HepG2 (cell line): ENCODE data around the gene CCDC88A. TPM values are rescaled to one million over a fixed set of nuclear protein-coding genes. Genes with fewer than 3 reads are reported as not detected.
"Not testable (repeated sequence)": the region's sequence is repeated elsewhere in the genome, so short reads cannot be mapped to it uniquely, and the experiment has no call there.

Experiments used
- ATAC-seq: fragments of 200-7000 bp; cut with Tn5 transposase; 3 replicates; pipeline ENCODE4 v1.9.1; 2020; ENCODE audit warnings: mild to moderate bottlenecking, moderate library complexity
- BruUV-seq: library from RNA; stranded (reverse); fragments of 400-500 nt; replicated peaks from 2 replicates; lab custom pipeline; 2021; lab: Mats Ljungman, UMichigan
- CTCF ChIA-PET: fragments of 300-600 bp; formaldehyde crosslinking; extraction: SDS; loops from one replicate; lab custom pipeline; 2021; ENCODE audit warnings: low total read pairs, inconsistent platforms, low intra/inter-chr PET ratio; lab: Yijun Ruan, JAX
- POLR2A ChIA-PET: fragments of 350-600 bp; sonication (Branson Sonifier 250); formaldehyde crosslinking; loops from one replicate; lab custom pipeline; 2020; ENCODE audit warnings: antibody characterized with exemption, inconsistent platforms; lab: Yijun Ruan, JAX
- DNase-seq: peaks from one replicate; pipeline ENCODE4 v3.0.0-alpha.2; 2015; ENCODE audit warnings: low spot score
- FAIRE-seq: peaks from 3 replicates; lab custom pipeline; 2011; peaks lifted over from hg19 to GRCh38; lab: Jason Lieb, UNC
- H2AFZ ChIP-seq: one replicate; pipeline ENCODE4 v1.6.1; 2011; ENCODE audit warnings: low read length, inconsistent platforms
- H3K27ac ChIP-seq: fragments of 300-600 bp; 3 replicates; pipeline ENCODE4 v1.8.0; 2011; ENCODE audit warnings: mixed run types, mild to moderate bottlenecking, mixed read lengths, low read length, inconsistent platforms; ENCODE audit not compliant: insufficient read depth; ENCODE audit errors: extremely low read length
- H3K27me3 ChIP-seq, 2 experiments: fragments of 200-600 bp in 1 of 2; 2 replicates in 1 of 2; 3 replicates in 1 of 2; pipeline versions ENCODE4 v1.6.0 to v1.8.0; 2011; ENCODE audit warnings: low read length in 2 of 2, mild to moderate bottlenecking in 2 of 2, moderate library complexity in 2 of 2, inconsistent platforms in 1 of 2; ENCODE audit not compliant: insufficient read depth in 2 of 2, control insufficient read depth in 1 of 2
- H3K36me3 ChIP-seq, 2 experiments: fragments of 200-600 bp in 1 of 2; replicated peaks in 1 of 2; 2 replicates in 1 of 2; 3 replicates in 1 of 2; pipeline versions ENCODE4 v1.5.1 to v1.8.0; 2011; ENCODE audit warnings: low read length in 2 of 2, inconsistent platforms in 1 of 2; ENCODE audit not compliant: insufficient read depth in 2 of 2, control insufficient read depth in 1 of 2
- H3K4me1 ChIP-seq: 2 replicates; pipeline ENCODE4 v1.5.1; 2012; ENCODE audit warnings: low read length, inconsistent platforms; ENCODE audit not compliant: insufficient read depth
- H3K4me2 ChIP-seq: 2 replicates; pipeline ENCODE4 v1.6.0; 2011; ENCODE audit warnings: low read depth, low read length, inconsistent platforms
- H3K4me3 ChIP-seq, 3 experiments: fragments of 200-600 bp in 1 of 3; sonication (generic), shearing (Covaris generic) in 1 of 3; replicated peaks in 1 of 3; 2 replicates each; pipeline ENCODE4 v1.5.1; 2011 to 2016; ENCODE audit warnings: low read length in 3 of 3, inconsistent platforms in 2 of 3, low read depth in 2 of 3, mild to moderate bottlenecking in 2 of 3, control low read depth in 1 of 3, mixed read lengths in 1 of 3; ENCODE audit not compliant: insufficient read depth in 1 of 3
- H3K79me2 ChIP-seq: one replicate; pipeline ENCODE4 v1.6.1; 2011; ENCODE audit warnings: low read length, inconsistent platforms; ENCODE audit not compliant: insufficient read depth
- H3K9ac ChIP-seq: 2 replicates; pipeline ENCODE4 v1.6.0; 2011; ENCODE audit warnings: mild to moderate bottlenecking, low read depth, low read length, inconsistent platforms; ENCODE audit not compliant: insufficient read depth
- H3K9me3 ChIP-seq: 2 replicates; pipeline ENCODE4 v1.5.1; 2012; ENCODE audit warnings: mild to moderate bottlenecking, low read length
- H4K20me1 ChIP-seq: 2 replicates; pipeline ENCODE4 v1.6.0; 2011; ENCODE audit warnings: inconsistent platforms, mild to moderate bottlenecking, low read length, moderate library complexity; ENCODE audit not compliant: insufficient read depth
- CEBPG ChIP-seq: IDR thresholded peaks from 2 replicates; pipeline ENCODE4 v1.6.1; 2016
- ELF3 ChIP-seq: IDR thresholded peaks from 2 replicates; pipeline ENCODE4 v1.6.1; 2016; ENCODE audit warnings: missing genetic modification reagents, missing compliant biosample characterization
- FOXA1 ChIP-seq, 2 experiments: fragments of 450-650 bp in 1 of 2; sonication (generic) in 1 of 2; formaldehyde crosslinking in 1 of 2; IDR thresholded peaks; 2 replicates each; pipeline versions ENCODE4 v1.4.0 to v1.6.1; 2016 to 2020; ENCODE audit warnings: missing genetic modification reagents in 1 of 2
- FOXA3 ChIP-seq: IDR thresholded peaks from 2 replicates; pipeline ENCODE4 v1.6.1; 2016; ENCODE audit warnings: missing genetic modification reagents, missing compliant biosample characterization
- FOXP1 ChIP-seq, 2 experiments: fragments of 450-650 bp in 1 of 2; IDR thresholded peaks; 2 replicates each; pipeline ENCODE4 v1.6.1; 2017 to 2018; ENCODE audit warnings: antibody characterized with exemption in 1 of 2
- GATAD2A ChIP-seq: IDR thresholded peaks from 2 replicates; pipeline ENCODE4 v1.6.1; 2016
- PPARG ChIP-seq: conservative IDR thresholded peaks from 2 replicates; pipeline ENCODE4 v1.6.1; 2016; ENCODE audit warnings: missing biosample characterization, missing genetic modification reagents
- WGBS: methylation state at CpG from one replicate; pipeline ENCODE4 v1.1.6; 2017; ENCODE audit warnings: low lambda C conversion rate; 5-methylcytosine and 5-hydroxymethylcytosine counted together
- in situ Hi-C: cut with HindIII; loops from 2 replicates; pipeline ENCODE4 v1.10.0; 2017; ENCODE audit warnings: low pct_unique_long_range_greater_than_20kb; ENCODE audit not compliant: extremely low pct_ligation_motif_present
- intact Hi-C: fragments of 100-400 bp; cut with micrococcal nuclease; formaldehyde crosslinking; loops from one replicate; pipeline ENCODE4 v1.10.0; 2022; ENCODE audit not compliant: unreplicated experiment
- polyA plus RNA-seq, 8 experiments: library from polyadenylated mRNA; depleted of rRNA in 3 of 8; stranded (reverse) in 7 of 8; unstranded in 1 of 8; fragments of >200 nt; fragmentation: Illumina TruSeq in 4 of 8; extraction: Trizol in 4 of 8; gene quantifications; 2 replicates each; pipeline versions ENCODE4 v1.2.1 to v1.2.3, GENCODE V29; 2011 to 2016; ENCODE audit warnings: low read depth in 4 of 8, missing spikeins in 1 of 8, mixed read lengths in 1 of 8; ENCODE audit not compliant: insufficient read depth in 1 of 8
- total RNA-seq, 5 experiments: library from RNA; depleted of rRNA; stranded (reverse); fragments of >200 nt; fragmentation: Illumina TruSeq; extraction: Trizol; gene quantifications; 2 replicates each; pipeline ENCODE4 v1.2.3, GENCODE V29; 2016; ENCODE audit warnings: low read depth in 1 of 5
- TF ChIP-seq, protein P1 (sequence below): sonication (generic); formaldehyde crosslinking; IDR thresholded peaks from 2 replicates; pipeline ENCODE4 v1.5.0; 2020; ENCODE audit warnings: mild to moderate bottlenecking, missing genetic modification reagents, borderline replicate concordance
- TF ChIP-seq, protein P2 (sequence below): sonication (generic); formaldehyde crosslinking; IDR thresholded peaks from 2 replicates; pipeline ENCODE4 v1.4.0; 2020; ENCODE audit warnings: mild to moderate bottlenecking, missing genetic modification reagents, borderline replicate concordance
- TF ChIP-seq, protein P3 (sequence below): sonication (generic); formaldehyde crosslinking; conservative IDR thresholded peaks from 2 replicates; pipeline ENCODE4 v1.4.0; 2020; ENCODE audit warnings: missing genetic modification reagents

The CCDC88A gene
- total and polyA plus RNA-seq, 2 of the 13 experiments (the other 11 are each of a cell fraction or from before 2014, with no cell fraction given), result 43.2 to 84.1 TPM

DNA sequence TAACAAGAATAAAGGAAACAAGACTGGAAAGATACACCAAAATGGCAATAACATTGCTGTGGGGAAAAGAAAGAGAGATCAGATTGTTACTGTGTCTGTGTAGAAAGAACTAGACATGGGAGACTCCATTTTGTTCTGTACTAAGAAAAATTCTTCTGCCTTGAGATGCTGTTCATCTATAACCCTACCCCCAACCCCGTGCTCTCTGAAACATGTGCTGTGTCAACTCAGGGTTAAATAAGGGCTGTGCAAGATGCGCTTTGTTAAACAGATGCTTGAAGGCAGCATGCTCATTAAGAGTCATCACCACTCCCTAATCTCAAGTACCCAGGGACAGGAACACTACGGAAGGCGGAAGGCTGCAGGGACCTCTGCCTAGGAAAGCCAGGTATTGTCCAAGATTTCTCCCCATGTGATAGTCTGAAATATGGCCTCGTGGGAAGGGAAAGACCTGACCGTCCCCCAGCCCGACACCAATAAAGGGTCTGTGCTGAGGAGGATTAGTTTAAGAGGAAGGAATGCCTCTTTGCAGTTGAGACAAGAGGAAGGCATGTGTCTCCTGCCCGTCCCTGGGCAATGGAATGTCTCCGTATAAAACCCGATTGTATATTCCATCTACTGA, 140.3 kb downstream of the CCDC88A start:
- H3K79me2 ChIP-seq, POLR2A ChIA-PET, ATAC-seq, H3K27me3 ChIP-seq, intact Hi-C loops, H4K20me1 ChIP-seq, CTCF ChIA-PET, BruUV-seq, FAIRE-seq, in situ Hi-C loops, H3K36me3 ChIP-seq, H2AFZ ChIP-seq, DNase-seq, H3K9me3 ChIP-seq, H3K27ac ChIP-seq: not testable (repeated sequence)
- H3K9ac ChIP-seq, result peak overlapping the region; percentile 18; the same call in 1 of the 2 replicates
- H3K4me3 ChIP-seq, result 0 out of 6 replicates have a peak overlapping the region, but pooled peaks of 1 of the 3 experiments have one; percentile 29
- peak overlapping the region; percentile 56 for H3K4me2 ChIP-seq
- TF ChIP-seq, protein P1, sequence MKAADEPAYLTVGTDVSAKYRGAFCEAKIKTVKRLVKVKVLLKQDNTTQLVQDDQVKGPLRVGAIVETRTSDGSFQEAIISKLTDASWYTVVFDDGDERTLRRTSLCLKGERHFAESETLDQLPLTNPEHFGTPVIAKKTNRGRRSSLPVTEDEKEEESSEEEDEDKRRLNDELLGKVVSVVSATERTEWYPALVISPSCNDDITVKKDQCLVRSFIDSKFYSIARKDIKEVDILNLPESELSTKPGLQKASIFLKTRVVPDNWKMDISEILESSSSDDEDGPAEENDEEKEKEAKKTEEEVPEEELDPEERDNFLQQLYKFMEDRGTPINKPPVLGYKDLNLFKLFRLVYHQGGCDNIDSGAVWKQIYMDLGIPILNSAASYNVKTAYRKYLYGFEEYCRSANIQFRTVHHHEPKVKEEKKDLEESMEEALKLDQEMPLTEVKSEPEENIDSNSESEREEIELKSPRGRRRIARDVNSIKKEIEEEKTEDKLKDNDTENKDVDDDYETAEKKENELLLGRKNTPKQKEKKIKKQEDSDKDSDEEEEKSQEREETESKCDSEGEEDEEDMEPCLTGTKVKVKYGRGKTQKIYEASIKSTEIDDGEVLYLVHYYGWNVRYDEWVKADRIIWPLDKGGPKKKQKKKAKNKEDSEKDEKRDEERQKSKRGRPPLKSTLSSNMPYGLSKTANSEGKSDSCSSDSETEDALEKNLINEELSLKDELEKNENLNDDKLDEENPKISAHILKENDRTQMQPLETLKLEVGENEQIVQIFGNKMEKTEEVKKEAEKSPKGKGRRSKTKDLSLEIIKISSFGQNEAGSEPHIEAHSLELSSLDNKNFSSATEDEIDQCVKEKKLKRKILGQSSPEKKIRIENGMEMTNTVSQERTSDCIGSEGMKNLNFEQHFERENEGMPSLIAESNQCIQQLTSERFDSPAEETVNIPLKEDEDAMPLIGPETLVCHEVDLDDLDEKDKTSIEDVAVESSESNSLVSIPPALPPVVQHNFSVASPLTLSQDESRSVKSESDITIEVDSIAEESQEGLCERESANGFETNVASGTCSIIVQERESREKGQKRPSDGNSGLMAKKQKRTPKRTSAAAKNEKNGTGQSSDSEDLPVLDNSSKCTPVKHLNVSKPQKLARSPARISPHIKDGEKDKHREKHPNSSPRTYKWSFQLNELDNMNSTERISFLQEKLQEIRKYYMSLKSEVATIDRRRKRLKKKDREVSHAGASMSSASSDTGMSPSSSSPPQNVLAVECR (CRISPR knock-in tag), result 0 out of 2 replicates have a peak, but pooled peaks have one; percentile 16
- 53% methylated on average over 10 of the region's 10 CpGs for WGBS
- H3K4me1 ChIP-seq, result peaks cover 64% of the 10 kb centered on the region

DNA sequence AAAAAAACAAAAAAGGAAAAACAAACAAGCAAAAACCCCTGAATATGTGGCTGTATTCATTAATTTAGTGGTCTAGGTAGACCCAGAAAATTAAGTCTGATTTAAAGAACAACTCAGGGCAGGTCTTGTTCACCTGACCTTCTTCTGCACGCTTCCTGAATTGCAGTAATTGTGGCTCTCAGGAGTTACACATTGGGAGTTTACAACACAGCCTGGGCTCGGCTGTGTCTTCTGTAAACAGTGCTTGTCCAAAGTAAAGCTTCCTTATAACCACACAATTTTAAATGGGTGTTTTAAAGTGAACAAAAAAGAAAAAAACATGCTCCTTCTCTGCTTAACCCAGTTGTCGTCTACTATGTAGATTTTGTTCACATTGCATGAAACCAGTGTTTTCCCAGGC, 142.3 kb downstream of the CCDC88A start:
- Histone ChIP-seq H3K4me2 (peak overlapping the region; percentile 37), H2AFZ (peak overlapping the region; percentile 57), H3K9ac (no peak overlapping the region), H3K27ac (no peak overlapping the region), H3K36me3 (no peaks in the 10 kb centered on the region), H3K4me3 (no peak overlapping the region), H3K4me1 (peaks cover 44% of the 10 kb centered on the region), H3K79me2 (peaks cover under 1% of the 10 kb centered on the region), H3K27me3 (no peaks in the 10 kb centered on the region; a peak in 1 of 5 replicates), H3K9me3 (no peaks in the 10 kb centered on the region), H4K20me1 (no peaks in the 10 kb centered on the region)
- ChIA-PET POLR2A (no interaction called here), CTCF (no interaction called here)
- no peak for ATAC-seq
- in situ Hi-C loops (no loop called here), intact Hi-C loops (no loop called here)
- no TSS peak for BruUV-seq
- peak; percentile 7 for DNase-seq
- 35% methylated on average over 3 of the region's 3 CpGs for WGBS
- FAIRE-seq, result no peak
- TF ChIP-seq ELF3 (CRISPR knock-in tag) (0 out of 2 replicates have a peak, but pooled peaks have one; percentile 29), CEBPG (CRISPR knock-in tag) (peak; percentile 13; the same call in 1 of the 2 replicates), PPARG (CRISPR knock-in tag) (no peak), FOXA3 (peak; percentile 61; the same call in 1 of the 2 replicates), GATAD2A (CRISPR knock-in tag) (peak; percentile 21; the same call in 1 of the 2 replicates), FOXA1 (IDR thresholded peaks at IDR 0.05) (no peak), FOXA1 (CRISPR knock-in tag; IDR thresholded peaks at IDR 0.05) (peak; percentile 31; the same call in 1 of the 2 replicates), FOXP1 (IDR thresholded peaks at IDR 0.05) (no peak), FOXP1 (CRISPR knock-in tag; IDR thresholded peaks at IDR 0.05) (peak; percentile 39)
- TF ChIP-seq, protein P2, sequence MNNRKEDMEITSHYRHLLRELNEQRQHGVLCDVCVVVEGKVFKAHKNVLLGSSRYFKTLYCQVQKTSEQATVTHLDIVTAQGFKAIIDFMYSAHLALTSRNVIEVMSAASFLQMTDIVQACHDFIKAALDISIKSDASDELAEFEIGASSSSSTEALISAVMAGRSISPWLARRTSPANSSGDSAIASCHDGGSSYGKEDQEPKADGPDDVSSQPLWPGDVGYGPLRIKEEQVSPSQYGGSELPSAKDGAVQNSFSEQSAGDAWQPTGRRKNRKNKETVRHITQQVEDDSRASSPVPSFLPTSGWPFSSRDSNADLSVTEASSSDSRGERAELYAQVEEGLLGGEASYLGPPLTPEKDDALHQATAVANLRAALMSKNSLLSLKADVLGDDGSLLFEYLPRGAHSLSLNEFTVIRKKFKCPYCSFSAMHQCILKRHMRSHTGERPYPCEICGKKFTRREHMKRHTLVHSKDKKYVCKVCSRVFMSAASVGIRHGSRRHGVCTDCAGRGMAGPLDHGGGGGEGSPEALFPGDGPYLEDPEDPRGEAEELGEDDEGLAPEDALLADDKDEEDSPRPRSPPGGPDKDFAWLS, result no peak
- TF ChIP-seq, protein P3, sequence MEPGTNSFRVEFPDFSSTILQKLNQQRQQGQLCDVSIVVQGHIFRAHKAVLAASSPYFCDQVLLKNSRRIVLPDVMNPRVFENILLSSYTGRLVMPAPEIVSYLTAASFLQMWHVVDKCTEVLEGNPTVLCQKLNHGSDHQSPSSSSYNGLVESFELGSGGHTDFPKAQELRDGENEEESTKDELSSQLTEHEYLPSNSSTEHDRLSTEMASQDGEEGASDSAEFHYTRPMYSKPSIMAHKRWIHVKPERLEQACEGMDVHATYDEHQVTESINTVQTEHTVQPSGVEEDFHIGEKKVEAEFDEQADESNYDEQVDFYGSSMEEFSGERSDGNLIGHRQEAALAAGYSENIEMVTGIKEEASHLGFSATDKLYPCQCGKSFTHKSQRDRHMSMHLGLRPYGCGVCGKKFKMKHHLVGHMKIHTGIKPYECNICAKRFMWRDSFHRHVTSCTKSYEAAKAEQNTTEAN (CRISPR knock-in tag), result 0 out of 2 replicates have a peak, but pooled peaks have one; percentile 45
